GM12878 (cell line): ENCODE data around the gene GTSE1. TPM values are rescaled to one million over a fixed set of nuclear protein-coding genes. Genes with fewer than 3 reads are reported as not detected.

ENCODE experiments used
- ATAC-seq: fragments of 200-7000 bp; cut with Tn5 transposase; 3 replicates; pipeline ENCODE4 v1.9.1; 2020; ENCODE audit warnings: mild to moderate bottlenecking, moderate library complexity
- BruUV-seq: library from RNA; stranded (reverse); fragments of 400-500 nt; replicated peaks from 2 replicates; lab custom pipeline; 2021; lab: Mats Ljungman, UMichigan
- CTCF ChIA-PET: fragments of 300-600 bp; sonication (Branson Sonifier 250); formaldehyde crosslinking; extraction: SDS; loops from one replicate; lab custom pipeline; 2021; ENCODE audit warnings: inconsistent platforms; lab: Yijun Ruan, JAX
- POLR2A ChIA-PET: fragments of 350-600 bp; formaldehyde crosslinking; extraction: SDS; loops from one replicate; lab custom pipeline; 2021; ENCODE audit warnings: inconsistent platforms; lab: Charles Lee
- RAD21 ChIA-PET: fragments of 300-600 bp; sonication (Branson Sonifier 250); formaldehyde crosslinking; loops from one replicate; lab custom pipeline; 2023; ENCODE audit warnings: antibody characterized with exemption; ENCODE audit not compliant: unreplicated experiment; lab: Charles Lee
- SMC1A ChIA-PET: fragments of 300-600 bp; sonication (Branson Sonifier 250); formaldehyde crosslinking; loops from one replicate; lab custom pipeline; 2023; ENCODE audit not compliant: unreplicated experiment, uncharacterized antibody; lab: Charles Lee
- DNase-seq: peaks from one replicate; pipeline ENCODE4 v3.0.0-alpha.2; 2011; ENCODE audit warnings: low read depth, low spot score
- FAIRE-seq: peaks from 3 replicates; lab custom pipeline; 2011; peaks lifted over from hg19 to GRCh38; lab: Jason Lieb, UNC
- H2AFZ ChIP-seq: 2 replicates; pipeline ENCODE4 v1.6.0; 2011; ENCODE audit warnings: low read depth, low read length, control low read depth; ENCODE audit not compliant: control insufficient read depth
- H3K27ac ChIP-seq: 2 replicates; pipeline ENCODE4 v1.5.1; 2011; ENCODE audit warnings: control low read depth; ENCODE audit not compliant: control insufficient read depth, insufficient read depth
- H3K27me3 ChIP-seq, 2 experiments: replicated peaks in 1 of 2; 2 replicates each; pipeline versions ENCODE4 v1.6.0 to v1.6.1; 2011; ENCODE audit warnings: low read length in 1 of 2; ENCODE audit not compliant: control insufficient read depth in 2 of 2, insufficient read depth in 2 of 2
- H3K36me3 ChIP-seq, 2 experiments: 2 replicates each; pipeline ENCODE4 v1.5.1; 2011; ENCODE audit warnings: low read length in 1 of 2; ENCODE audit not compliant: control insufficient read depth in 2 of 2, insufficient read depth in 2 of 2
- H3K4me1 ChIP-seq: 2 replicates; pipeline ENCODE4 v1.6.1; 2011; ENCODE audit warnings: mild to moderate bottlenecking, low read length, moderate library complexity, mixed read lengths; ENCODE audit not compliant: control insufficient read depth, insufficient read depth
- H3K4me2 ChIP-seq: 2 replicates; pipeline ENCODE4 v1.6.0; 2011; ENCODE audit warnings: control low read depth; ENCODE audit not compliant: control insufficient read depth, insufficient read depth
- H3K4me3 ChIP-seq: fragments of 200-600 bp; sonication (generic); 2 replicates; pipeline ENCODE4 v1.5.1; 2016
- H3K79me2 ChIP-seq: 2 replicates; pipeline ENCODE4 v1.6.0; 2011; ENCODE audit warnings: low read length; ENCODE audit not compliant: control insufficient read depth, insufficient read depth
- H3K9ac ChIP-seq: 2 replicates; pipeline ENCODE4 v1.8.0; 2011; ENCODE audit warnings: low read length, control low read depth, mixed read lengths; ENCODE audit not compliant: control insufficient read depth, insufficient read depth
- H3K9me3 ChIP-seq: replicated peaks from 3 replicates; pipeline ENCODE4 v1.5.1; 2011; ENCODE audit warnings: mild to moderate bottlenecking, low read length; ENCODE audit not compliant: control insufficient read depth, insufficient read depth
- H4K20me1 ChIP-seq: 2 replicates; pipeline ENCODE4 v1.6.0; 2011; ENCODE audit not compliant: control insufficient read depth, insufficient read depth
- CEBPB ChIP-seq, 2 experiments: fragments of 150-350 bp in 1 of 2; IDR thresholded peaks; 2 replicates each; pipeline ENCODE4 v1.6.1; 2012 to 2014; ENCODE audit warnings: low read depth in 2 of 2, low read length in 2 of 2, borderline replicate concordance in 1 of 2, inconsistent platforms in 1 of 2
- FOS ChIP-seq: IDR thresholded peaks from 3 replicates; pipeline ENCODE4 v1.6.1; 2011; ENCODE audit warnings: borderline replicate concordance; ENCODE audit not compliant: insufficient read length; ENCODE audit errors: extremely low read depth
- IKZF1 ChIP-seq: fragments of 450-650 bp; conservative IDR thresholded peaks from 2 replicates; pipeline ENCODE4 v1.6.1; 2017; ENCODE audit warnings: antibody characterized with exemption, mild to moderate bottlenecking
- PBX3 ChIP-seq: IDR thresholded peaks from 2 replicates; pipeline ENCODE4 v1.6.1; 2011; ENCODE audit warnings: mild to moderate bottlenecking, low read depth, low read length, moderate library complexity; ENCODE audit not compliant: insufficient replicate concordance
- REST ChIP-seq: IDR thresholded peaks from 2 replicates; pipeline ENCODE4 v1.6.1; 2012; ENCODE audit warnings: mild to moderate bottlenecking, low read depth, low read length
- SREBF2 ChIP-seq: IDR thresholded peaks from 2 replicates; pipeline ENCODE4 v1.6.1; 2012; ENCODE audit warnings: mild to moderate bottlenecking, low read length
- TARDBP ChIP-seq: IDR thresholded peaks from 2 replicates; pipeline ENCODE4 v1.6.1; 2016; ENCODE audit warnings: borderline replicate concordance
- TCF3 ChIP-seq: IDR thresholded peaks from 2 replicates; pipeline ENCODE4 v1.6.1; 2012; ENCODE audit warnings: low read depth, mild to moderate bottlenecking, low read length, borderline replicate concordance; ENCODE audit not compliant: insufficient read depth
- ZNF622 ChIP-seq: fragments of 450-650 bp; IDR thresholded peaks from 2 replicates; pipeline ENCODE4 v1.6.1; 2017; ENCODE audit warnings: mild to moderate bottlenecking, inconsistent platforms
- WGBS: methylation state at CpG from one replicate; pipeline ENCODE4 v1.1.6; 2016; ENCODE audit warnings: low lambda C conversion rate; ENCODE audit not compliant: insufficient replicate concordance, insufficient coverage; ENCODE audit errors: missing lambda C conversion rate; 5-methylcytosine and 5-hydroxymethylcytosine counted together
- in situ Hi-C: fragments of 300-500 bp; cut with MboI; formaldehyde crosslinking; loops from 9 replicates; pipeline ENCODE4 v1.14.3; 2018; ENCODE audit warnings: mixed read lengths
- intact Hi-C: fragments of 100-400 bp; cut with micrococcal nuclease; formaldehyde crosslinking; loops from one replicate; pipeline ENCODE4 v1.14.2; 2022; ENCODE audit not compliant: unreplicated experiment
- polyA plus RNA-seq, 11 experiments: library from polyadenylated mRNA; depleted of rRNA in 4 of 11; unstranded in 6 of 11; stranded (reverse) in 5 of 11; fragments of >200 nt; fragmentation: Nextera tagmentation in 4 of 11; fragmentation: Illumina TruSeq in 1 of 11; extraction: Ambion mirVana in 4 of 11; extraction: Trizol in 1 of 11; gene quantifications; 1 replicate in 1 of 11; 2 replicates in 10 of 11; pipeline versions ENCODE4 v1.2.1 to v1.2.3, GENCODE V29; 2011 to 2016; ENCODE audit warnings: inconsistent platforms in 2 of 11, missing spikeins in 2 of 11, low read depth in 1 of 11
- total RNA-seq, 4 experiments: library from RNA; depleted of rRNA in 3 of 4; stranded (reverse); fragments of >200 nt in 3 of 4; fragmentation: Illumina TruSeq in 1 of 4; extraction: Trizol in 1 of 4; gene quantifications; 2 replicates each; pipeline versions ENCODE4 v1.2.1 to v1.2.3, GENCODE V29; 2013 to 2021
- TF ChIP-seq, protein P1 (sequence below): fragments of 450-650 bp; formaldehyde crosslinking; IDR thresholded peaks from 2 replicates; pipeline ENCODE4 v1.4.0; 2020; ENCODE audit warnings: mild to moderate bottlenecking, moderate library complexity
- TF ChIP-seq, protein P2 (sequence below): fragments of 450-650 bp; IDR thresholded peaks from 2 replicates; pipeline ENCODE4 v1.6.1; 2017; ENCODE audit warnings: borderline replicate concordance

The GTSE1 gene
- total and polyA plus RNA-seq, 10 of the 15 experiments (the other 5 are each of a cell fraction or from before 2014, with no cell fraction given): 6.6 to 46.2 (median 32.3) TPM

DNA sequence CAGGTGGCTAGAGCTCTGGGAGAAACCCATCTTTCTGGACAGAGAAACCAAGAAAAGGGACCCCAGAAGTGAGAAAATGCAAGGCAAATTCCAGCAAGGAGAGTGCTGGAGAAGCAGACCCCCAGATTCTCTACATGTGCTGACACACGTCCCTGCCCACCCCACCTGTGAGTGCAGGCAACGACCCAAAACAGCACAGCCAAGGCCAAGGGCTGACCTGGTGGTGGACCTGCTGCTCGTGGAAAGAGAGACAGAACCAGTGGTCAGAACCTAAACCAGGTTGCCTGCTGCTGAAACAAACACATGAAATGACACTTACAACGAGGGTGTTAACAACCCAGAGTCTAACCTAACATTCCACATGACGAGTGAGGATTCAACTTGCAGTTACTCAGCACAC lies 63.4 kb downstream of the GTSE1 start:
- no peak overlapping the region for H3K27ac ChIP-seq
- no peak overlapping the region for H2AFZ ChIP-seq
- no peaks in the 10 kb centered on the region for H3K9me3 ChIP-seq
- H3K4me3 ChIP-seq: no peak overlapping the region
- BruUV-seq: no TSS peak
- in situ Hi-C loops: no loop called here
- ChIA-PET SMC1A (no interaction called here), CTCF (no interaction called here)
- H3K9ac ChIP-seq: no peak overlapping the region
- no peaks in the 10 kb centered on the region for H3K79me2 ChIP-seq
- TF ChIP-seq CEBPB (IDR thresholded peaks at IDR 0.05; ENCODE audit: borderline replicate concordance in 1 of 2, low read depth in 2 of 2, low read length in 2 of 2) (no peak), ZNF622 (no peak), IKZF1 (no peak), PBX3 (no peak), TARDBP (no peak), REST (no peak), TCF3 (no peak), FOS (no peak), SREBF2 (no peak)
- TF ChIP-seq, protein P1, sequence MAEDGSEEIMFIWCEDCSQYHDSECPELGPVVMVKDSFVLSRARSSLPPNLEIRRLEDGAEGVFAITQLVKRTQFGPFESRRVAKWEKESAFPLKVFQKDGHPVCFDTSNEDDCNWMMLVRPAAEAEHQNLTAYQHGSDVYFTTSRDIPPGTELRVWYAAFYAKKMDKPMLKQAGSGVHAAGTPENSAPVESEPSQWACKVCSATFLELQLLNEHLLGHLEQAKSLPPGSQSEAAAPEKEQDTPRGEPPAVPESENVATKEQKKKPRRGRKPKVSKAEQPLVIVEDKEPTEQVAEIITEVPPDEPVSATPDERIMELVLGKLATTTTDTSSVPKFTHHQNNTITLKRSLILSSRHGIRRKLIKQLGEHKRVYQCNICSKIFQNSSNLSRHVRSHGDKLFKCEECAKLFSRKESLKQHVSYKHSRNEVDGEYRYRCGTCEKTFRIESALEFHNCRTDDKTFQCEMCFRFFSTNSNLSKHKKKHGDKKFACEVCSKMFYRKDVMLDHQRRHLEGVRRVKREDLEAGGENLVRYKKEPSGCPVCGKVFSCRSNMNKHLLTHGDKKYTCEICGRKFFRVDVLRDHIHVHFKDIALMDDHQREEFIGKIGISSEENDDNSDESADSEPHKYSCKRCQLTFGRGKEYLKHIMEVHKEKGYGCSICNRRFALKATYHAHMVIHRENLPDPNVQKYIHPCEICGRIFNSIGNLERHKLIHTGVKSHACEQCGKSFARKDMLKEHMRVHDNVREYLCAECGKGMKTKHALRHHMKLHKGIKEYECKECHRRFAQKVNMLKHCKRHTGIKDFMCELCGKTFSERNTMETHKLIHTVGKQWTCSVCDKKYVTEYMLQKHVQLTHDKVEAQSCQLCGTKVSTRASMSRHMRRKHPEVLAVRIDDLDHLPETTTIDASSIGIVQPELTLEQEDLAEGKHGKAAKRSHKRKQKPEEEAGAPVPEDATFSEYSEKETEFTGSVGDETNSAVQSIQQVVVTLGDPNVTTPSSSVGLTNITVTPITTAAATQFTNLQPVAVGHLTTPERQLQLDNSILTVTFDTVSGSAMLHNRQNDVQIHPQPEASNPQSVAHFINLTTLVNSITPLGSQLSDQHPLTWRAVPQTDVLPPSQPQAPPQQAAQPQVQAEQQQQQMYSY (CRISPR knock-in tag): no peak
- TF ChIP-seq, protein P2, sequence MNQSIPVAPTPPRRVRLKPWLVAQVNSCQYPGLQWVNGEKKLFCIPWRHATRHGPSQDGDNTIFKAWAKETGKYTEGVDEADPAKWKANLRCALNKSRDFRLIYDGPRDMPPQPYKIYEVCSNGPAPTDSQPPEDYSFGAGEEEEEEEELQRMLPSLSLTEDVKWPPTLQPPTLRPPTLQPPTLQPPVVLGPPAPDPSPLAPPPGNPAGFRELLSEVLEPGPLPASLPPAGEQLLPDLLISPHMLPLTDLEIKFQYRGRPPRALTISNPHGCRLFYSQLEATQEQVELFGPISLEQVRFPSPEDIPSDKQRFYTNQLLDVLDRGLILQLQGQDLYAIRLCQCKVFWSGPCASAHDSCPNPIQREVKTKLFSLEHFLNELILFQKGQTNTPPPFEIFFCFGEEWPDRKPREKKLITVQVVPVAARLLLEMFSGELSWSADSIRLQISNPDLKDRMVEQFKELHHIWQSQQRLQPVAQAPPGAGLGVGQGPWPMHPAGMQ: no peak
- TF ChIP-seq, all 136 proteins: peak for 0
- DNase-seq (no peak), FAIRE-seq (no peak), ATAC-seq (no peak)
- RAD21 ChIA-PET: no interaction called here
- peaks cover 9 to 16% of the 10 kb centered on the region in 2 experiments; a peak in 3 of 4 replicates for H3K36me3 ChIP-seq
- no peaks in the 10 kb centered on the region for H4K20me1 ChIP-seq
- H3K4me2 ChIP-seq: no peak overlapping the region
- no peaks in the 10 kb centered on the region for H3K27me3 ChIP-seq
- POLR2A ChIA-PET: no interaction called here
- 47% methylated on average over 5 of the region's 5 CpGs for WGBS
- no peaks in the 10 kb centered on the region for H3K4me1 ChIP-seq
- intact Hi-C loops: no loop called here
